Measurements from ENCODE around the gene CCDC149.

The CCDC149 gene

GRCh38 chr4:24810871-24811631, 101.8 kb downstream of the CCDC149 start:
- TF ChIP-seq CTCF (conservative IDR thresholded peaks at IDR 0.05) (no peak), ZFX (IDR thresholded peaks at IDR 0.05) (no peak)

GRCh38 chr4:24809815-24810405, 102.9 kb downstream of the CCDC149 start:
- TF ChIP-seq CTCF (conservative IDR thresholded peaks at IDR 0.05): no peak
- no peak for TF ChIP-seq ZFX (IDR thresholded peaks at IDR 0.05)
- no peak overlapping the region for H3K27ac ChIP-seq

More at GRCh38 chr4:24810871-24811631, 101.8 kb downstream of the CCDC149 start:
- H3K27ac ChIP-seq: no peak overlapping the region

GRCh38 chr4:24809376-24809775, 103.5 kb downstream of the CCDC149 start:
- TF ChIP-seq CTCF (conservative IDR thresholded peaks at IDR 0.05): no peak; the same call in 1 of the 2 replicates
- no peak overlapping the region for H3K27ac ChIP-seq

- no peak for TF ChIP-seq CTCF (conservative IDR thresholded peaks at IDR 0.05)
- TF ChIP-seq ZFX (IDR thresholded peaks at IDR 0.05): no peak
- no peak overlapping the region for H3K27ac ChIP-seq
Observed at GRCh38 chr4:24808955-24809354, 103.9 kb downstream of the CCDC149 start.

GRCh38 chr4:24808261-24808660, 104.6 kb downstream of the CCDC149 start:
- TF ChIP-seq CTCF (conservative IDR thresholded peaks at IDR 0.05) (no peak), ZFX (IDR thresholded peaks at IDR 0.05) (no peak)
- H3K27ac ChIP-seq: no peak overlapping the region

- H3K27ac ChIP-seq: no peak overlapping the region
Observed at GRCh38 chr4:24807611-24808010, 105.2 kb downstream of the CCDC149 start.

More at GRCh38 chr4:24807611-24808010, 105.2 kb downstream of the CCDC149 start:
- TF ChIP-seq ZFX (IDR thresholded peaks at IDR 0.05) (no peak), CTCF (conservative IDR thresholded peaks at IDR 0.05) (no peak)
